Activated CD4-positive, alpha-beta memory T cell treated with anti-CD3 and anti-CD28 coated beads for 36 hours (primary cell): ENCODE measurements around the gene BTNL2. TPM values are rescaled to one million over a fixed set of nuclear protein-coding genes. Genes with fewer than 3 reads are reported as not detected.

Experiments used
- CTCF ChIA-PET: fragments of 350-600 bp; sonication (Branson Sonifier 250); formaldehyde crosslinking; loops from one replicate; lab custom pipeline; 2021; ENCODE audit warnings: antibody characterized with exemption, inconsistent platforms; lab: Charles Lee
- POLR2A ChIA-PET: fragments of 350-600 bp; sonication (Branson Sonifier 250); formaldehyde crosslinking; loops from one replicate; lab custom pipeline; 2021; ENCODE audit warnings: antibody characterized with exemption; lab: Charles Lee
- DNase-seq: peaks from one replicate; pipeline ENCODE4 v3.0.0-alpha.2; 2020
- H3K27ac Mint-ChIP-seq: one replicate; pipeline ENCODE4 v1.8.0; 2021; ENCODE audit warnings: mixed read lengths
- H3K27me3 Mint-ChIP-seq: one replicate; pipeline ENCODE4 v1.8.0; 2021; ENCODE audit warnings: mixed read lengths
- H3K36me3 Mint-ChIP-seq: one replicate; pipeline ENCODE4 v1.8.0; 2021; ENCODE audit warnings: mixed read lengths
- H3K4me1 Mint-ChIP-seq: one replicate; pipeline ENCODE4 v1.8.0; 2021; ENCODE audit warnings: low read depth, mixed read lengths
- H3K4me3 Mint-ChIP-seq: one replicate; pipeline ENCODE4 v1.8.0; 2021; ENCODE audit warnings: mild to moderate bottlenecking, mixed read lengths
- H3K9me3 Mint-ChIP-seq: one replicate; pipeline ENCODE4 v1.8.0; 2021; ENCODE audit warnings: mixed read lengths
- intact Hi-C: fragments of 100-400 bp; cut with micrococcal nuclease; formaldehyde crosslinking; loops from one replicate; pipeline ENCODE4 v1.15.1; 2023
- total RNA-seq, 2 experiments: library from RNA; stranded (reverse); gene quantifications; one replicate each; pipeline ENCODE4 v1.2.3, GENCODE V29; 2021

Gene BTNL2
- total RNA-seq, result not detected

GRCh38 chr6:32406857-32407256, at the start of gene BTNL2:
BTNL2 (minus strand) TSS chr6:32407181; CDS start chr6:32407123, 58 bp downstream.
- no peak within 1 kb of the TSS for H3K4me3 Mint-ChIP-seq
- H3K36me3 Mint-ChIP-seq, result no peaks in the 10 kb centered on the region
- ChIA-PET CTCF (interaction anchor here (0.9 to 2.2 kb wide), 3 partner anchors 161 to 379 kb away, joined by 3 to 6 read pairs (median 6); no protein-coding TSS in a partner anchor), POLR2A (no interaction called here)
- no peaks in the 10 kb centered on the region for H3K9me3 Mint-ChIP-seq
- peaks cover 32% of the 10 kb centered on the region for H3K27me3 Mint-ChIP-seq
- H3K4me1 Mint-ChIP-seq, result no peaks in the 10 kb centered on the region
- intact Hi-C loops, result no loop called here
- H3K27ac Mint-ChIP-seq, result no peak within 1 kb of the TSS
- DNase-seq, result no peak

- Mint-ChIP-seq H3K4me3 (no peak overlapping the region), H3K27me3 (peaks cover 30% of the 10 kb centered on the region), H3K36me3 (no peaks in the 10 kb centered on the region), H3K4me1 (peaks cover 4% of the 10 kb centered on the region), H3K9me3 (peaks cover 7% of the 10 kb centered on the region), H3K27ac (no peak overlapping the region)
- CTCF ChIA-PET, result no interaction called here
- intact Hi-C loops, result no loop called here
- POLR2A ChIA-PET, result no interaction called here
- no peak for DNase-seq
Observed at GRCh38 chr6:32449088-32449736, 42.2 kb upstream of the BTNL2 start.

- ChIA-PET CTCF (interaction anchor here (0.9 to 1.3 kb wide), 2 partner anchors 14 to 252 kb away, joined by 3 read pairs; no protein-coding TSS in a partner anchor), POLR2A (no interaction called here)
- peaks cover 4% of the 10 kb centered on the region for H3K4me1 Mint-ChIP-seq
- H3K9me3 Mint-ChIP-seq, result peaks cover 7% of the 10 kb centered on the region
- DNase-seq, result no peak
- intact Hi-C loops, result no loop called here
- no peaks in the 10 kb centered on the region for H3K36me3 Mint-ChIP-seq
- H3K4me3 Mint-ChIP-seq, result no peak overlapping the region
- H3K27ac Mint-ChIP-seq, result no peak overlapping the region
- H3K27me3 Mint-ChIP-seq, result peaks cover 36% of the 10 kb centered on the region
Observed at GRCh38 chr6:32447932-32448331, 41.0 kb upstream of the BTNL2 start.

DNA sequence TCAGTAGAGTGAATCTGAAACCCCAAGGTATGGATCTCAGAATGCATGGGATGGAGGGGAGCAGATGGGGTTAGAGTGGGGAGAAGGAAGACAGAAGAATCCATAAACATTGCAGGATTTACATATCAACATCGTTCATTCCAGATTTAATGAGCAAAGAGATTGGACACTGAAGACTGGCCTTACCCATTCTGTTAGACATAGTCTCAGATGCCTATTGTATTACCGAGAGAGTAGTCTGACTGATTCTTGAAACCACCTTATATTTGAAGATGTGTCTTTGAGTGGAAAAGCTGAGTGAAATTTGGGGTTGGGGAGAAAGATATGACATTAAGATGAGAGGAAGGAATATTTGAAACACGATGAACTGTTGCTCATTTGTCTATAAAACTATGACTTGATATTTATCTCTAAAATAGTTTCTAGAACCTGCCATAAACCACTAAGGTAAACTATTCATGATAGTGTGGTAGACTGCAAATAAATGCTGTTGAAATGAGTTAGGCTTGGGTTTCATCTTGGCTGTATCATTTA, 38.4 kb upstream of the BTNL2 start:
- ChIA-PET CTCF (no interaction called here), POLR2A (interaction anchor here (1.0 kb wide), 1 partner anchor 17 kb away, joined by 3 read pairs; no protein-coding TSS in a partner anchor)

GRCh38 chr6:32444433-32444832, 37.5 kb upstream of the BTNL2 start:
- intact Hi-C loops, result no loop called here
- no peaks in the 10 kb centered on the region for H3K36me3 Mint-ChIP-seq
- ChIA-PET CTCF (no interaction called here), POLR2A (no interaction called here)
- no peak overlapping the region for H3K27ac Mint-ChIP-seq
- peaks cover 19% of the 10 kb centered on the region for H3K27me3 Mint-ChIP-seq
- peaks cover 10% of the 10 kb centered on the region for H3K4me1 Mint-ChIP-seq
- DNase-seq, result no peak
- no peak overlapping the region for H3K4me3 Mint-ChIP-seq
- H3K9me3 Mint-ChIP-seq, result no peaks in the 10 kb centered on the region

More for the DNA sequence above, 38.4 kb upstream of the BTNL2 start:
- intact Hi-C loops, result no loop called here
- Mint-ChIP-seq H3K27ac (no peak overlapping the region), H3K36me3 (no peaks in the 10 kb centered on the region), H3K27me3 (peaks cover 22% of the 10 kb centered on the region), H3K9me3 (no peaks in the 10 kb centered on the region), H3K4me1 (peaks cover 4% of the 10 kb centered on the region), H3K4me3 (no peak overlapping the region)
- DNase-seq, result no peak

GRCh38 chr6:32442977-32443552, 36.1 kb upstream of the BTNL2 start:
- peaks cover 25% of the 10 kb centered on the region for H3K27me3 Mint-ChIP-seq
- ChIA-PET POLR2A (no interaction called here), CTCF (no interaction called here)
- DNase-seq, result no peak
- H3K36me3 Mint-ChIP-seq, result no peaks in the 10 kb centered on the region
- no peaks in the 10 kb centered on the region for H3K9me3 Mint-ChIP-seq
- H3K4me1 Mint-ChIP-seq, result peaks cover 11% of the 10 kb centered on the region
- H3K27ac Mint-ChIP-seq, result no peak overlapping the region
- H3K4me3 Mint-ChIP-seq, result no peak overlapping the region
- intact Hi-C loops, result no loop called here

- no peak for DNase-seq
- Mint-ChIP-seq H3K27me3 (peaks cover 25% of the 10 kb centered on the region), H3K36me3 (no peaks in the 10 kb centered on the region), H3K9me3 (no peaks in the 10 kb centered on the region), H3K4me1 (peaks cover 11% of the 10 kb centered on the region), H3K4me3 (no peak overlapping the region), H3K27ac (no peak overlapping the region)
- CTCF ChIA-PET, result interaction anchor here (0.5 kb wide), 1 partner anchor 511 kb away, joined by 3 read pairs; no protein-coding TSS in a partner anchor
- POLR2A ChIA-PET, result no interaction called here
- intact Hi-C loops, result no loop called here
Observed at GRCh38 chr6:32442243-32442667, 35.3 kb upstream of the BTNL2 start.

DNA sequence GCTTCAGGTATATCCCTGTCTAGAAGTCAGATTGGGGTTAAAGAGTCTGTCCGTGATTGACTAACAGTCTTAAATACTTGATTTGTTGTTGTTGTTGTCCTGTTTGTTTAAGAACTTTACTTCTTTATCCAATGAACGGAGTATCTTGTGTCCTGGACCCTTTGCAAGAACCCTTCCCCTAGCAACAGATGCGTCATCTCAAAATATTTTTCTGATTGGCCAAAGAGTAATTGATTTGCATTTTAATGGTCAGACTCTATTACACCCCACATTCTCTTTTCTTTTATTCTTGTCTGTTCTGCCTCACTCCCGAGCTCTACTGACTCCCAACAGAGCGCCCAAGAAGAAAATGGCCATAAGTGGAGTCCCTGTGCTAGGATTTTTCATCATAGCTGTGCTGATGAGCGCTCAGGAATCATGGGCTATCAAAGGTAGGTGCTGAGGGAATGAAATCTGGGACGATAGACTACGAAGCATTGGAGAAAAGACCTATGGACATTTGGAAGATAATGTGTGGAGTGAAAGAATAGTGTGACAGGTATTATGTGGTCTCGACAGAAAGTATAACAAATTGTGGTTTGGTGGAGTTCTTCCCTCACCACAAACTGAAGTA, 32.7 kb upstream of the BTNL2 start, which contains the start of gene HLA-DRA:
Gene HLA-DRA, plus strand, starts transcription at position 286 of the 613 bp plus-strand sequence. Its CDS starts 64 bp downstream, at position 350.
- no peak for DNase-seq
- POLR2A ChIA-PET, result no interaction called here
- Mint-ChIP-seq H3K4me1 (peaks cover 7% of the 10 kb centered on the region), H3K9me3 (no peaks in the 10 kb centered on the region), H3K27me3 (peaks cover 20% of the 10 kb centered on the region), H3K27ac (no peak within 1 kb of the TSS), H3K36me3 (no peaks in the 10 kb centered on the region), H3K4me3 (peak within 1 kb of the TSS; percentile 37)
- CTCF ChIA-PET, result interaction anchor here (0.8 to 1.7 kb wide), 8 partner anchors 26 to 428 kb away, joined by 3 to 9 read pairs (median 4); no protein-coding TSS in a partner anchor
- intact Hi-C loops, result no loop called here

- intact Hi-C loops, result no loop called here
- DNase-seq, result no peak
- CTCF ChIA-PET, result interaction anchor here (0.8 to 1.7 kb wide), 7 partner anchors 26 to 429 kb away, joined by 3 to 9 read pairs (median 4); no protein-coding TSS in a partner anchor
- H3K9me3 Mint-ChIP-seq, result no peaks in the 10 kb centered on the region
- peaks cover 20% of the 10 kb centered on the region for H3K27me3 Mint-ChIP-seq
- H3K27ac Mint-ChIP-seq, result no peak overlapping the region
- H3K36me3 Mint-ChIP-seq, result no peaks in the 10 kb centered on the region
- POLR2A ChIA-PET, result no interaction called here
- no peak overlapping the region for H3K4me3 Mint-ChIP-seq
- peaks cover 7% of the 10 kb centered on the region for H3K4me1 Mint-ChIP-seq
Observed at GRCh38 chr6:32439139-32439538, 32.2 kb upstream of the BTNL2 start.

- Mint-ChIP-seq H3K36me3 (no peaks in the 10 kb centered on the region), H3K9me3 (no peaks in the 10 kb centered on the region), H3K27me3 (peaks cover 13% of the 10 kb centered on the region), H3K27ac (no peak overlapping the region), H3K4me1 (peaks cover 7% of the 10 kb centered on the region), H3K4me3 (no peak overlapping the region)
- intact Hi-C loops, result no loop called here
- ChIA-PET POLR2A (no interaction called here), CTCF (no interaction called here)
- no peak for DNase-seq
Observed at GRCh38 chr6:32436995-32437836, 30.2 kb upstream of the BTNL2 start.

GRCh38 chr6:32436186-32436585, 29.2 kb upstream of the BTNL2 start:
- ChIA-PET CTCF (no interaction called here), POLR2A (no interaction called here)
- intact Hi-C loops, result no loop called here
- Mint-ChIP-seq H3K4me3 (no peak overlapping the region), H3K9me3 (no peaks in the 10 kb centered on the region), H3K27me3 (peaks cover 16% of the 10 kb centered on the region), H3K36me3 (no peaks in the 10 kb centered on the region), H3K4me1 (peaks cover 7% of the 10 kb centered on the region), H3K27ac (no peak overlapping the region)
- DNase-seq, result no peak
